ENCODE measurements around the gene MED26.
A peak's percentile ranks its signal among the peaks of the same experiment; 100 is the strongest.

MED26 gene

GRCh38 chr19:16650821-16651220, 22.8 kb upstream of the MED26 start:
- DNase-seq, result no peak

GRCh38 chr19:16649734-16650133, 21.7 kb upstream of the MED26 start:
- DNase-seq, result no peak

- no peak for DNase-seq
These were observed 17.1 kb upstream of the MED26 start for GRCh38 chr19:16645140-16645539.

- DNase-seq, result no peak
These were observed 13.7 kb upstream of the MED26 start for GRCh38 chr19:16641695-16642094.

DNA sequence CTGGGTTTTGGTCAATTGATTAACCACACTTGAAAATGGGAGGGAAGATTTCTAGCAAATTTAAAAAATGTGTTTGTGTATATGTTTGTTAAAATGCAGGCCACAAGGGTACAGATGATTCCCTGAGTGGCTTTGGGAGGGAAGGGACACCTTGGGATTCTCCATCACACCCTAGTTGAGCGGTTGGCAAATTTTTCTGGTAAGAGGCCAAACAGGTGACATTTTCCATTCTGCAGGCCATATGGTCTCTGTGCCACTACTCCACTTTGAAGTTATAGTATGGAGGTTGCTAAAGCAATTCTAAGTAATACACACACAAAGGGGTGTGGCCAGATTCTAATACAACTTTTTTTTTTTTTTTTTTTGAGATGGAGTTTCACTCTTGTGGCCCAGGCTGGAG, 12.9 kb upstream of the MED26 start:
- no peak for DNase-seq

- DNase-seq, result no peak
These were observed 10.7 kb upstream of the MED26 start for GRCh38 chr19:16638666-16639065.

- DNase-seq, result no peak
These were observed 9.5 kb upstream of the MED26 start for GRCh38 chr19:16637535-16637934.

- no peak for DNase-seq
These were observed 3.5 kb upstream of the MED26 start for GRCh38 chr19:16631465-16631864.

DNA sequence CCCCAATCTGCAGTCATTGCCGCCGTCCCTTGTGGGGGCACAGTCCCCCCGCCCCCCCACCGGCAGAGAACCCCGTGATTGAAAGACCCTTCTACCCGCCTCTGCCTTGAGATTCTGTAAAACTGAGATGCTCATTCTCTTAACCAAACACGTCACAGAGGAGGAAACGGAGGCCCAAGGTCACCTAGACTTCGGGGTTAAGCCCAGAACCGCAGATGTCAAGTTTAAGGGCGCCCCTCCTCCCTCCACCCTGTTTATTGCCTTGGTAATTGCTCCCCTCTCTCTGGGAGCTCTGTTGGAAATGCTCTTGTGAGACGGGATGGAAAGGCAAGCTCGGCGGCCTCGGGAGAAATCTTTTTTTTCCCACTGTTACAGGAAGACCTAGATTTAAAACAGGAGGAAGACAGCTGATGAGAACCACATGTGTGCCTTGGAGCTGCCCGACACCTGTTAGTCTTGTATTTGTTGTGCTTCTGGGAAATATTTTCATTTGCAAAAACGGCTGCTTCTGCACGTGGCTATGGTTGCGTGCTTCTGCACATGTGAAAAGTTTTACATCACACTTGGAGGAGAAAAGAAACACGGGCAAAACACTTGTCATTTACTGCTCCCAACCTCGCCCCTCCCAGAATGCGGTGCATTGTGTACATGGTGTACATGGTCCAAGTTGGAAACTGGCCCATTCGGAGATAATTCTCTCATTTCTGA, 1.1 kb upstream of the MED26 start:
- peak in 1 of 5 donors; percentile 61 for DNase-seq

DNA sequence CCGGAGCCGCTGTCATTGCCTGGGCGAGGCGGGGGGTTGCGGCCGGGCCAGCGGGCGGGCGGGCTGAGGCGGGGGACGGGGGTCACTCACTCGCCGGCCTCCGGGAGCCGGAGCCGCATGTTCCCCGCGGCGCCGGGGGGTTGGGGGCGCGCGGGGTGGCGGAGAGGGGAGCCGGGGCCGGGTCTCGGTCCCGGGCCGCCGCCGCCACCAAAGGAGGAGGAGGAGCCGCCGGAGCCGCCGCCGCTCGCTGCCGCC, 149 bp downstream of the MED26 start:
- no peak for DNase-seq

- peak in 2 of 5 donors; percentile 6 to 16 for DNase-seq
These were observed 644 bp downstream of the MED26 start for GRCh38 chr19:16627193-16627927.

- DNase-seq, result no peak
These were observed 1.2 kb downstream of the MED26 start for GRCh38 chr19:16626796-16627192.

DNA sequence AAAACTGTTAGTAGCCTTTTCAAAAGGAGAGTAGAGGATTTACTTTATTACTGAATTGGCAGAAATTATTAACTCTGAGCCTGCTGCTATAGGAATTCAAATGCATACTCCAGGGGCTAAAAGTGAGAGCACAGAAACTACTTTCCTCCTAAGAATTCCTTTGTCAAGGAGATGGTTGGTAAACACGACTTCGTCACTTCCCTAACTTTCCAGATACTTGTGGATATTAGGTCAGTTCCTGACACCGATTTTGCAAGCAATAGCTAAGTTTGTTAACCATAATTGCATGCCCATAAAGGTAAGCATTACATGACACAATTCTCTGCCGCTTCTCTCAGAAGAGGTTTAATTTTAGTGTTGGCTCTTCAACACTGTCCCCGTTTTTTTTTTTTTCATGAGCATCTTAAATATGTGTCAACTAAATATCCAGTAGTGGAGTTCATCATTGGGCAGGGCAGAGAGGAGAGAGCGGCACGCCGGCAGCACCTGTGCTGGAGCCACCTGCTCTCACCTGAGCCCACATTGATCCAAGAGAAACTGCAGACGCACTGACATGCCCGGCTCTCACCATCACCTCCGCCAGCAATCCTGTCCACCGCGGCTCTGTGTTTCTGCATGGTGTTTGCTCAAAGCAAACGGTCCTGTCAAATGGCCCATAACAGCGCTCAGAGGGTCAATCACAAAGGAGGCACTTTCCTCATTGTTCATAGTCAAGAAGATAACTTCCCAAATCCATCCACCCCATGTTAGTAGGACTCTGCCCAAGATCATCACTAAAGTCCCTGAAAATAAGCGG, 2.6 kb downstream of the MED26 start:
- DNase-seq, result no peak

DNA sequence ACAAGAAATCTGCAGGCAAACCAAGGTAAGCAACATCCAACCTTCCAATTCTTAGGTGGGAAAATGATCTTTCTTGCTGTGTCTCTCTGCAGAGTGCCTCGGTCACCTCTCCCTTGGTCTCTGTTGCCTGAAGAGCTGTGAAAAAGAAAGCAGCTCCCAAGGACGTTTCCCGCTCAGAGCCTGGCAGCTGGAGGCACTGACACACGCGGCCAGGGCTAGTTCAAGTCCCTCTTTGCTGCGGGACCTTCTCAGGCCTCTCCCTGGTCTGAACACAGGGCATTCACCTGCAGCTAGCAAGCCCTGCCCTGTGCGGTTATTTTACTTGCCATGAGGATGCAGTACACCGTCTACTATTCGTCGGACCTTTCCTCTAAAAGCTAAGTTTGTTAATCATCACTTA, 3.8 kb downstream of the MED26 start:
- no peak for DNase-seq

DNA sequence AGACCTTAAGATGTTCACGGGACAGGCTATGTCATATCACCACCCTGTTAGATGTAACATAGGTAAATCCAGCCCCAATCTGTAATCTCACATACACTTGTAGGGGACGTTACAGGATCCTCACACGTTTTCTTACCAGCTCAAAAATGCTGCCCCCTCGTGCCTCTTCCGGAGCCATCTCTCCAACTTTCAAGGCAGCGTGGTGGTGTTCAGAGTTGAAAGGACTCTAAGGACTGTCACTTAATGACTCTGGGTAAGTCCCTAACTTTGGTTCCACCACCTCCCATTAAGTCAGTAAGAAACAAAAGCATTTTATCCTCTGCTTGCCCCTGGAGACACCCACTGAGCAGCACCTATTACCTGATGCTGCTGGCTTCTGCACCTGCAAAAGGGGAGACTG, 4.4 kb downstream of the MED26 start:
- DNase-seq, result no peak

DNA sequence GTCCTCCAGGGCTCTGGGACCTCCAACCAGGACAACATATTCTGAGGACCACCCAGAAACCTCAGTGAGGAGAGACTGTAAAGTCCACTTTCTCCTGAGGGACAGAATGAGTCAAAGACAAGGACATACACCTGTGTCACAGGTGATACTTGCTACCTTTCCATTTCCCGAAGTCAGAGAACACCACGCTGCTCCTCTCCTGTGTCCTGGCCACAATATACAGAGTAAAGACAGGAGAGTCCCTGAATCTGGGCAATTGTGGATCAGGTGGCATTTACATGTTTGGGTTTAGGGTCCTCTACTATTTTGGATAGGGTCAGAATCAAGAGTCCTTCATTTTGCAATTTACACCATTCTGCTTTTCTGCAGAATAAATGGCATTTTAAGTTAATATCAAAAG, 4.9 kb downstream of the MED26 start:
- DNase-seq, result no peak

DNA sequence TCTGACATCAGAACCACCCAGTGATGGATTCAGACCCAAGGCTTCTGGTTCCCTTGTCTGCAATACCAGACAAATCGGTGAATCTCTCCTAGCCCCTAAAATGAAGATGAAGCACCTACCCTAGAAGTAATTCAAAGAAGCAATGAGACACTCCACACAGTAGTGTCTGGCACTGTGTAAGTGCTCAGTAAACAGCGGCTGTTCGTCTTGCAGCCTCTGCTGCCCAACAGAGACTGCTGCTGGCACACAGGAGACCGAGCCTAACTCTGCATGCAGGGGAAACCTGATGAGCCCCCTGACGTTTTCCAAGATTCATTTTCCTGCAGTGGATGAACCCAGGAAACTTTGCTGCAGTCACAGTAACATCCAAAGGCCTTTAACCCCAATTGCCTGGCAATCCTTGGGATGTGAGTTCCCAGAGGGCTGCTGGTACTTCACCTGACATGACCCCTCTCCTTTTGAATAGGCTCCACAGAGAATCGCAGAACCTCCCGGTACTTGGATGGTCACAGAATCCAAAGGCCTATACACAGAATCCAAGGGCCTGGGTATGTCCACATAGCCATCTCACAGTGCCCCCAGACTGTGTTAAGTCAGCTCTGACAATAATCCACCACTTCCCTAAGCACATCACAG, 6.7 kb downstream of the MED26 start:
- DNase-seq, result no peak

GRCh38 chr19:16620584-16620983, 7.4 kb downstream of the MED26 start:
- DNase-seq, result no peak

- DNase-seq, result no peak
These were observed 8.0 kb downstream of the MED26 start for GRCh38 chr19:16620018-16620417.

DNA sequence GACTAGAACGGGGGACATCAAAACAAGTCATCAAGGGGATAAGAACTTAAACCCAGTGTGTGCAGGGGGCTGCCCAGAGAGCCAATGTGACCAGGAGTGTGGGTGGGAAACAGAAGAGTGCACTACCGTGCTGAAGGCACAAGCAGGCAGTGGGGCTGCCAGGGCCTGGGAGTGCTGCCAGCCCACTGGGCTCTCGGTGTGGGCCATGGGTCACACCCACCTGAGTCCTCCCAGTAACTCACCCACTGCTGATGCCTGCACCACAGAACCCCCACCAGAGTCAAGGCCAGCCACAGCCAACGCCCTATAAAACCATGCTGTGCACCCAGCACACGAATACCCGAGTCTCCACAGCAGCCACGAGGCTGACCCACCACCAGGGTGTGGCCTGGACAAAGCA, 8.5 kb downstream of the MED26 start:
- no peak for DNase-seq

DNA sequence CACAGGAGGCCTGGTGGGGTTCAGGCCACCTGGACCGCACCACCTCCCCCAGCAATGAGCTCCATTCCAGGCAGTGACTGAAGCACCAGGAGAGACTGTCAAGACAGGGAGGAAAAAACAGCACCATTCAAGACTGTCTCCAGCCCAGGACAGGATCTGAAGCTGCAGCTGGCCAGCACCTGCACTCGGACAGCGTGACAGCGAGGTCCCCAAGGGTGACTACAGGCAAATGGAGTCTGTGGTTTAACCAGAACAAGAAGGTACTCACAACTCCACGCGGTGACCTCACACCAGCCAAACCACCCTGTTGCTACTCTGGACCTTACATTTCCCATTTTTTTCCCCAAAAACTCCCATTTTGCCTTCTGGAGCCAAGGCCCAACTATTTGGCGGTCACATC, 9.8 kb downstream of the MED26 start:
- no peak for DNase-seq

GRCh38 chr19:16615808-16616207, 12.2 kb downstream of the MED26 start:
- DNase-seq, result no peak

DNA sequence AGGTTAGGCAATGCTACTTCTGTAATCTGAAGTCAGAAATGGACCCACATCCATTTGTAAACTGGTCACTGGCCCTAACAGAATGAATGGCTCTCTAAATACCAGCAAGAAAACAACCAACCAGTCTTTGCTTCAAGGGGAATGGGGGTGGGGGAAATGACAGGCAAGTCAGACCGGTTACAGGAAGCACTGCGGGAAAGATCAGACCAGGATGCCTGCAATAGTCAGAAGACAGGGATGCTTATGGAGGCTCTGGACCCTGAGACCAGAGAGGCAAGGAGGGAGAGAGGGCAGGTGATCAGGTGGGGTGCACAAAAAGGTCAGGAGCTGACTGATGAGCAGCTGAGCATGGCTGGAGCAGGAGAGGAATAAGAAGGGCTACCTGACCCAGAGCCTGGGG, 13.1 kb downstream of the MED26 start:
- DNase-seq, result no peak

GRCh38 chr19:16613841-16614240, 14.2 kb downstream of the MED26 start:
- DNase-seq, result no peak

Data from T-helper 1 cell (primary cell).